ENCODE data around the gene RBM6.
"Not testable (repeated sequence)": the region's sequence is repeated elsewhere in the genome, so short reads cannot be mapped to it uniquely, and the experiment has no call there.

Gene RBM6

GRCh38 chr3:49925485-49925884 lies 14.5 kb upstream of the RBM6 start:
- Histone ChIP-seq H3K36me3 (ENCODE audit: insufficient read depth, low read depth, low read length) (no peaks in the 10 kb centered on the region), H3K4me1 (ENCODE audit: insufficient read depth, low read length) (peaks cover 5% of the 10 kb centered on the region; the same call in 1 of the 2 replicates), H3K9ac (ENCODE audit: low read depth, low read length) (no peak overlapping the region), H3K4me3 (ENCODE audit: low read length) (no peak overlapping the region), H3K9me3 (ENCODE audit: insufficient read depth, low read depth, low read length) (no peaks in the 10 kb centered on the region), H3K27ac (ENCODE audit: low read length) (no peak overlapping the region), H3K27me3 (ENCODE audit: insufficient read depth, low read length) (no peaks in the 10 kb centered on the region)

- no peaks in the 10 kb centered on the region for H3K27me3 ChIP-seq (ENCODE audit: insufficient read depth, low read length)
- no peak overlapping the region for H3K4me3 ChIP-seq (ENCODE audit: low read length)
- H3K27ac ChIP-seq (ENCODE audit: low read length): no peak overlapping the region
- H3K9ac ChIP-seq (ENCODE audit: low read depth, low read length): no peak overlapping the region
- no peaks in the 10 kb centered on the region for H3K36me3 ChIP-seq (ENCODE audit: insufficient read depth, low read depth, low read length)
- H3K4me1 ChIP-seq (ENCODE audit: insufficient read depth, low read length): peaks cover 11% of the 10 kb centered on the region; the same call in 1 of the 2 replicates
- H3K9me3 ChIP-seq (ENCODE audit: insufficient read depth, low read depth, low read length): no peaks in the 10 kb centered on the region
Observed at GRCh38 chr3:49926117-49926728, 13.7 kb upstream of the RBM6 start.

- Histone ChIP-seq H3K9ac (ENCODE audit: low read depth, low read length) (no peak overlapping the region), H3K27me3 (ENCODE audit: insufficient read depth, low read length) (no peaks in the 10 kb centered on the region), H3K9me3 (ENCODE audit: insufficient read depth, low read depth, low read length) (no peaks in the 10 kb centered on the region), H3K4me1 (ENCODE audit: insufficient read depth, low read length) (peaks cover 12% of the 10 kb centered on the region; the same call in 1 of the 2 replicates), H3K4me3 (ENCODE audit: low read length) (no peak overlapping the region), H3K27ac (ENCODE audit: low read length) (no peak overlapping the region), H3K36me3 (ENCODE audit: insufficient read depth, low read depth, low read length) (no peaks in the 10 kb centered on the region)
Observed at GRCh38 chr3:49927798-49928197, 12.2 kb upstream of the RBM6 start.

- no peaks in the 10 kb centered on the region for H3K27me3 ChIP-seq (ENCODE audit: insufficient read depth, low read length)
- peak overlapping the region; percentile 91 for H3K4me3 ChIP-seq (ENCODE audit: low read length)
- H3K9ac ChIP-seq (ENCODE audit: low read depth, low read length): no peak overlapping the region
- no peaks in the 10 kb centered on the region for H3K36me3 ChIP-seq (ENCODE audit: insufficient read depth, low read depth, low read length)
- no peaks in the 10 kb centered on the region for H3K9me3 ChIP-seq (ENCODE audit: insufficient read depth, low read depth, low read length)
- H3K27ac ChIP-seq (ENCODE audit: low read length): no peak overlapping the region
- peaks cover 12% of the 10 kb centered on the region; the same call in 1 of the 2 replicates for H3K4me1 ChIP-seq (ENCODE audit: insufficient read depth, low read length)
Observed at GRCh38 chr3:49928481-49929017, 11.4 kb upstream of the RBM6 start.

GRCh38 chr3:49929291-49930167 lies 10.4 kb upstream of the RBM6 start, which contains the start of gene MON1A:
MON1A (minus strand) TSS chr3:49929811; CDS start chr3:49913346, 16,465 bp downstream.
- H3K4me3 ChIP-seq (ENCODE audit: low read length): peak within 1 kb of the TSS; percentile 91
- H3K36me3 ChIP-seq (ENCODE audit: insufficient read depth, low read depth, low read length): no peaks in the 10 kb centered on the region
- H3K27ac ChIP-seq (ENCODE audit: low read length): no peak within 1 kb of the TSS
- H3K9ac ChIP-seq (ENCODE audit: low read depth, low read length): peak within 1 kb of the TSS; percentile 64; the same call in 1 of the 2 replicates
- H3K4me1 ChIP-seq (ENCODE audit: insufficient read depth, low read length): peaks cover 12% of the 10 kb centered on the region; the same call in 1 of the 2 replicates
- no peaks in the 10 kb centered on the region for H3K9me3 ChIP-seq (ENCODE audit: insufficient read depth, low read depth, low read length)
- no peaks in the 10 kb centered on the region for H3K27me3 ChIP-seq (ENCODE audit: insufficient read depth, low read length)

GRCh38 chr3:49930168-49930690 lies 9.7 kb upstream of the RBM6 start:
- H3K9ac ChIP-seq (ENCODE audit: low read depth, low read length): peak overlapping the region; percentile 60; the same call in 1 of the 2 replicates
- no peaks in the 10 kb centered on the region for H3K36me3 ChIP-seq (ENCODE audit: insufficient read depth, low read depth, low read length)
- H3K27ac ChIP-seq (ENCODE audit: low read length): no peak overlapping the region
- H3K27me3 ChIP-seq (ENCODE audit: insufficient read depth, low read length): no peaks in the 10 kb centered on the region
- H3K9me3 ChIP-seq (ENCODE audit: insufficient read depth, low read depth, low read length): no peaks in the 10 kb centered on the region
- H3K4me1 ChIP-seq (ENCODE audit: insufficient read depth, low read length): peaks cover 12% of the 10 kb centered on the region; the same call in 1 of the 2 replicates
- H3K4me3 ChIP-seq (ENCODE audit: low read length): peak overlapping the region; percentile 91

GRCh38 chr3:49930922-49931321 lies 9.0 kb upstream of the RBM6 start:
- Histone ChIP-seq H3K36me3 (ENCODE audit: insufficient read depth, low read depth, low read length) (no peaks in the 10 kb centered on the region), H3K9me3 (ENCODE audit: insufficient read depth, low read depth, low read length) (no peaks in the 10 kb centered on the region), H3K4me1 (ENCODE audit: insufficient read depth, low read length) (peaks cover 12% of the 10 kb centered on the region; the same call in 1 of the 2 replicates), H3K27me3 (ENCODE audit: insufficient read depth, low read length) (no peaks in the 10 kb centered on the region), H3K9ac (ENCODE audit: low read depth, low read length) (no peak overlapping the region), H3K4me3 (ENCODE audit: low read length) (no peak overlapping the region), H3K27ac (ENCODE audit: low read length) (no peak overlapping the region)

GRCh38 chr3:49932281-49932680 lies 7.7 kb upstream of the RBM6 start:
- not testable (repeated sequence) for H3K9ac ChIP-seq (ENCODE audit: low read depth, low read length); H3K27ac ChIP-seq (ENCODE audit: low read length); H3K27me3 ChIP-seq (ENCODE audit: insufficient read depth, low read length); H3K36me3 ChIP-seq (ENCODE audit: insufficient read depth, low read depth, low read length); H3K9me3 ChIP-seq (ENCODE audit: insufficient read depth, low read depth, low read length); H3K4me3 ChIP-seq (ENCODE audit: low read length)
- peaks cover 12% of the 10 kb centered on the region; the same call in 1 of the 2 replicates for H3K4me1 ChIP-seq (ENCODE audit: insufficient read depth, low read length)

- Histone ChIP-seq H3K4me1 (ENCODE audit: insufficient read depth, low read length) (0 out of 2 replicates have a peak, but pooled peaks cover 2% of the 10 kb centered on the region), H3K27me3 (ENCODE audit: insufficient read depth, low read length) (no peaks in the 10 kb centered on the region), H3K4me3 (ENCODE audit: low read length) (no peak overlapping the region), H3K36me3 (ENCODE audit: insufficient read depth, low read depth, low read length) (no peaks in the 10 kb centered on the region), H3K9ac (ENCODE audit: low read depth, low read length) (no peak overlapping the region), H3K9me3 (ENCODE audit: insufficient read depth, low read depth, low read length) (no peaks in the 10 kb centered on the region), H3K27ac (ENCODE audit: low read length) (no peak overlapping the region)
Observed at GRCh38 chr3:49937090-49937489, 2.9 kb upstream of the RBM6 start.

- H3K4me3 ChIP-seq (ENCODE audit: low read length): peak overlapping the region; percentile 92
- H3K27ac ChIP-seq (ENCODE audit: low read length): peak overlapping the region; percentile 6
- H3K27me3 ChIP-seq (ENCODE audit: insufficient read depth, low read length): no peaks in the 10 kb centered on the region
- H3K9me3 ChIP-seq (ENCODE audit: insufficient read depth, low read depth, low read length): no peaks in the 10 kb centered on the region
- H3K4me1 ChIP-seq (ENCODE audit: insufficient read depth, low read length): 0 out of 2 replicates have a peak, but pooled peaks cover 2% of the 10 kb centered on the region
- H3K9ac ChIP-seq (ENCODE audit: low read depth, low read length): peak overlapping the region; percentile 90
- H3K36me3 ChIP-seq (ENCODE audit: insufficient read depth, low read depth, low read length): 0 out of 2 replicates have a peak, but pooled peaks cover under 1% of the 10 kb centered on the region
Observed at GRCh38 chr3:49940667-49941249, 808 bp downstream of the RBM6 start.

- Histone ChIP-seq H3K9me3 (ENCODE audit: insufficient read depth, low read depth, low read length) (no peaks in the 10 kb centered on the region), H3K27me3 (ENCODE audit: insufficient read depth, low read length) (no peaks in the 10 kb centered on the region), H3K9ac (ENCODE audit: low read depth, low read length) (no peak overlapping the region), H3K4me1 (ENCODE audit: insufficient read depth, low read length) (0 out of 2 replicates have a peak, but pooled peaks cover 2% of the 10 kb centered on the region), H3K36me3 (ENCODE audit: insufficient read depth, low read depth, low read length) (peaks cover 4% of the 10 kb centered on the region; the same call in 1 of the 2 replicates), H3K27ac (ENCODE audit: low read length) (no peak overlapping the region), H3K4me3 (ENCODE audit: low read length) (no peak overlapping the region)
Observed at GRCh38 chr3:49942651-49943050, 2.7 kb downstream of the RBM6 start.

Measured in iPS-20b (cell line).